NCI-H1417 (cell line): ENCODE data around the gene MKRN2OS.

Experiments used
- DNase-seq, 3 experiments: peaks; one replicate each; lab custom pipeline; 2025; lab: John Stamatoyannopoulos, UW

The MKRN2OS gene

GRCh38 chr3:12513694-12514446 lies 31.4 kb downstream of the MKRN2OS start:
- no peak for DNase-seq

GRCh38 chr3:12512534-12513118 lies 32.7 kb downstream of the MKRN2OS start:
- DNase-seq = no peak

- DNase-seq = no peak
These were observed 35.8 kb downstream of the MKRN2OS start for GRCh38 chr3:12509466-12509865.

GRCh38 chr3:12508291-12508700 lies 37.0 kb downstream of the MKRN2OS start:
- no peak for DNase-seq

- DNase-seq = no peak
These were observed 37.6 kb downstream of the MKRN2OS start for GRCh38 chr3:12507591-12508281.

GRCh38 chr3:12506201-12506709 lies 39.0 kb downstream of the MKRN2OS start:
- DNase-seq = no peak

GRCh38 chr3:12503126-12503957 lies 42.0 kb downstream of the MKRN2OS start:
- DNase-seq = no peak

GRCh38 chr3:12501360-12502020 lies 43.8 kb downstream of the MKRN2OS start:
- no peak for DNase-seq

- DNase-seq = no peak
These were observed 45.8 kb downstream of the MKRN2OS start for GRCh38 chr3:12499474-12499873.

GRCh38 chr3:12496453-12496761 lies 48.9 kb downstream of the MKRN2OS start:
- no peak for DNase-seq

GRCh38 chr3:12495749-12496452 lies 49.4 kb downstream of the MKRN2OS start:
- DNase-seq = no peak

GRCh38 chr3:12490547-12490946 lies 54.8 kb downstream of the MKRN2OS start:
- DNase-seq = no peak

- no peak for DNase-seq
These were observed 55.5 kb downstream of the MKRN2OS start for GRCh38 chr3:12489832-12490231.
